ENCODE results near the gene BLM. TPM values are rescaled to one million over a fixed set of nuclear protein-coding genes. Genes with fewer than 3 reads are reported as not detected.

Gene BLM
- total and polyA plus RNA-seq, 2 of the 13 experiments (the other 11 are each of a cell fraction or from before 2014, with no cell fraction given), result 5.1 to 11.8 TPM

- in situ Hi-C loops (cut with HindIII; ENCODE audit: extremely low pct_ligation_motif_present, low pct_unique_long_range_greater_than_20kb), result no loop called here
- TF ChIP-seq ZNF207 (IDR thresholded peaks at IDR 0.05; ENCODE audit: borderline replicate concordance), result no peak
- no peak for TF ChIP-seq ZFP90 (CRISPR knock-in tag; IDR thresholded peaks at IDR 0.05; ENCODE audit: borderline replicate concordance)
- Histone ChIP-seq H3K9ac (ENCODE audit: insufficient read depth, low read depth, low read length) (no peak overlapping the region), H2AFZ (ENCODE audit: low read length) (no peak overlapping the region), H3K27me3 (ENCODE audit: control insufficient read depth in 1 of 2, insufficient read depth in 2 of 2, low read length in 2 of 2) (no peaks in the 10 kb centered on the region; a peak in 1 of 5 replicates), H3K79me2 (ENCODE audit: insufficient read depth, low read length) (peaks cover 3% of the 10 kb centered on the region), H3K4me1 (ENCODE audit: insufficient read depth, low read length) (peaks cover 8% of the 10 kb centered on the region), H3K27ac (ENCODE audit: extremely low read length, insufficient read depth, low read length) (no peak overlapping the region), H3K4me3 (replicated peaks in 1 of 3; ENCODE audit: insufficient read depth in 1 of 3, low read depth in 2 of 3, low read length in 3 of 3) (no peak overlapping the region), H3K9me3 (ENCODE audit: low read length) (no peaks in the 10 kb centered on the region), H4K20me1 (ENCODE audit: insufficient read depth, low read length) (no peaks in the 10 kb centered on the region), H3K36me3 (replicated peaks in 1 of 2; ENCODE audit: control insufficient read depth in 1 of 2, insufficient read depth in 2 of 2, low read length in 2 of 2) (no peaks in the 10 kb centered on the region), H3K4me2 (ENCODE audit: low read depth, low read length) (no peak overlapping the region)
- intact Hi-C loops (cut with micrococcal nuclease; ENCODE audit: unreplicated experiment), result no loop called here
- ChIA-PET CTCF (ENCODE audit: low intra/inter-chr PET ratio, low total read pairs) (no interaction called here), POLR2A (no interaction called here)
- BruUV-seq (replicated peaks), result no TSS peak
- ATAC-seq (no peak), FAIRE-seq (no peak), DNase-seq (ENCODE audit: low spot score) (no peak)
- WGBS (ENCODE audit: low lambda C conversion rate), result 78% methylated on average over 2 of the region's 2 CpGs
Measured at GRCh38 chr15:90711842-90712241, 5.3 kb upstream of the BLM start.

GRCh38 chr15:90713081-90713480 is 4.1 kb upstream of the BLM start:
- Histone ChIP-seq H3K36me3 (replicated peaks in 1 of 2; ENCODE audit: control insufficient read depth in 1 of 2, insufficient read depth in 2 of 2, low read length in 2 of 2) (no peaks in the 10 kb centered on the region), H4K20me1 (ENCODE audit: insufficient read depth, low read length) (no peaks in the 10 kb centered on the region), H3K79me2 (ENCODE audit: insufficient read depth, low read length) (peaks cover 9% of the 10 kb centered on the region), H3K9me3 (ENCODE audit: low read length) (no peaks in the 10 kb centered on the region), H2AFZ (ENCODE audit: low read length) (no peak overlapping the region), H3K9ac (ENCODE audit: insufficient read depth, low read depth, low read length) (no peak overlapping the region), H3K4me3 (replicated peaks in 1 of 3; ENCODE audit: insufficient read depth in 1 of 3, low read depth in 2 of 3, low read length in 3 of 3) (no peak overlapping the region), H3K4me2 (ENCODE audit: low read depth, low read length) (no peak overlapping the region), H3K4me1 (ENCODE audit: insufficient read depth, low read length) (peaks cover 10% of the 10 kb centered on the region), H3K27ac (ENCODE audit: extremely low read length, insufficient read depth, low read length) (no peak overlapping the region), H3K27me3 (ENCODE audit: control insufficient read depth in 1 of 2, insufficient read depth in 2 of 2, low read length in 2 of 2) (no peaks in the 10 kb centered on the region; a peak in 1 of 5 replicates)
- ATAC-seq, result no peak
- DNase-seq (ENCODE audit: low spot score), result no peak
- ChIA-PET CTCF (ENCODE audit: low intra/inter-chr PET ratio, low total read pairs) (no interaction called here), POLR2A (no interaction called here)
- 9% methylated on average over 1 of the region's 1 CpG for WGBS (ENCODE audit: low lambda C conversion rate)
- in situ Hi-C loops (cut with HindIII; ENCODE audit: extremely low pct_ligation_motif_present, low pct_unique_long_range_greater_than_20kb) (no loop called here), intact Hi-C loops (cut with micrococcal nuclease; ENCODE audit: unreplicated experiment) (no loop called here)
- TF ChIP-seq KLF12 (CRISPR knock-in tag; IDR thresholded peaks at IDR 0.05; ENCODE audit: borderline replicate concordance) (no peak), ZNF629 (CRISPR knock-in tag; conservative IDR thresholded peaks at IDR 0.05) (no peak), ZBTB44 (CRISPR knock-in tag; IDR thresholded peaks at IDR 0.05) (no peak), ZFX (CRISPR knock-in tag; IDR thresholded peaks at IDR 0.05; ENCODE audit: low read depth) (no peak), DR1 (CRISPR knock-in tag; IDR thresholded peaks at IDR 0.05) (no peak), ZNF850 (CRISPR knock-in tag; conservative IDR thresholded peaks at IDR 0.05) (no peak)
- no TSS peak for BruUV-seq (replicated peaks)
- FAIRE-seq, result no peak

Data from HepG2 (cell line).